Liver (tissue), 9 donors: Measurements from ENCODE around the gene LPXN. TPM values are rescaled to one million over a fixed set of nuclear protein-coding genes. Genes with fewer than 3 reads are reported as not detected.

Experiments used
- DNase-seq: peaks from one replicate; pipeline ENCODE4 v3.0.0-alpha.2; 2017; ENCODE audit warnings: low spot score
- H3K27ac ChIP-seq, 2 donors: one replicate each; pipeline ENCODE4 v1.7.0; 2013; ENCODE audit warnings: inconsistent platforms in 2 of 2, low read length in 2 of 2, control low read depth in 1 of 2, low read depth in 1 of 2, mild to moderate bottlenecking in 1 of 2
- H3K27me3 ChIP-seq, 4 donors: one replicate each; pipeline versions ENCODE4 v1.6.1 to v1.7.0; 2013; ENCODE audit warnings: low read length in 3 of 4, inconsistent platforms in 1 of 4, mild to moderate bottlenecking in 1 of 4, moderate library complexity in 1 of 4; ENCODE audit not compliant: control insufficient read depth in 4 of 4, insufficient read depth in 4 of 4
- H3K36me3 ChIP-seq, 4 donors: one replicate each; pipeline versions ENCODE4 v1.6.1 to v1.7.0; 2013; ENCODE audit warnings: low read length in 3 of 4, mild to moderate bottlenecking in 3 of 4, low read depth in 1 of 4, moderate library complexity in 1 of 4; ENCODE audit not compliant: control insufficient read depth in 4 of 4, insufficient read depth in 3 of 4
- H3K4me1 ChIP-seq, 4 donors: one replicate each; pipeline versions ENCODE4 v1.6.1 to v1.7.0; 2013; ENCODE audit warnings: low read length in 3 of 4, mild to moderate bottlenecking in 3 of 4, moderate library complexity in 1 of 4; ENCODE audit not compliant: control insufficient read depth in 4 of 4, insufficient read depth in 4 of 4
- H3K4me3 ChIP-seq, 3 donors: one replicate each; pipeline versions ENCODE4 v1.6.1 to v1.7.0; 2013; ENCODE audit warnings: low read length in 3 of 3, control low read depth in 1 of 3, low read depth in 1 of 3, mild to moderate bottlenecking in 1 of 3
- H3K9ac ChIP-seq, 2 donors: one replicate each; pipeline ENCODE4 v1.7.0; 2013; ENCODE audit warnings: low read length in 2 of 2, mild to moderate bottlenecking in 2 of 2, moderate library complexity in 2 of 2, control low read depth in 1 of 2, low read depth in 1 of 2
- H3K9me3 ChIP-seq, 4 donors: one replicate each; pipeline versions ENCODE4 v1.6.1 to v1.7.0; 2013; ENCODE audit warnings: low read length in 3 of 4; ENCODE audit not compliant: control insufficient read depth in 4 of 4
- ATF3 ChIP-seq: IDR thresholded peaks from 2 replicates; pipeline ENCODE4 v1.6.1; 2016; ENCODE audit warnings: antibody characterized with exemption
- CTCF ChIP-seq: fragments of 150-350 bp; IDR thresholded peaks from 2 replicates; pipeline ENCODE4 v1.5.1; 2017; ENCODE audit warnings: improper control_type of control experiment, low read depth, low read length; ENCODE audit not compliant: missing input control
- FOXA1 ChIP-seq: IDR thresholded peaks from 2 replicates; pipeline ENCODE4 v1.6.1; 2016; ENCODE audit warnings: antibody characterized with exemption
- FOXA2 ChIP-seq: IDR thresholded peaks from 2 replicates; pipeline ENCODE4 v1.6.1; 2016; ENCODE audit warnings: antibody characterized with exemption
- JUND ChIP-seq, 2 donors: IDR thresholded peaks; 2 replicates each; pipeline ENCODE4 v1.6.1; 2016; ENCODE audit warnings: antibody characterized with exemption in 2 of 2
- MAX ChIP-seq: IDR thresholded peaks from 2 replicates; pipeline ENCODE4 v1.6.1; 2016; ENCODE audit warnings: antibody characterized with exemption
- RAD21 ChIP-seq, 2 donors: IDR thresholded peaks; 2 replicates each; pipeline ENCODE4 v1.6.1; 2016; ENCODE audit warnings: antibody characterized with exemption in 2 of 2, mild to moderate bottlenecking in 2 of 2
- RXRA ChIP-seq, 2 donors: IDR thresholded peaks; 2 replicates each; pipeline ENCODE4 v1.6.1; 2017 to 2018; ENCODE audit warnings: antibody characterized with exemption in 2 of 2, mild to moderate bottlenecking in 1 of 2
- SP1 ChIP-seq: IDR thresholded peaks from 2 replicates; pipeline ENCODE4 v1.6.1; 2018; ENCODE audit warnings: antibody characterized with exemption, mild to moderate bottlenecking
- TAF1 ChIP-seq: conservative IDR thresholded peaks from 2 replicates; pipeline ENCODE4 v1.6.1; 2016; ENCODE audit warnings: antibody characterized with exemption, mild to moderate bottlenecking
- ZBTB33 ChIP-seq: IDR thresholded peaks from 2 replicates; pipeline ENCODE4 v1.6.1; 2016; ENCODE audit warnings: antibody characterized with exemption
- WGBS: extraction: QIAGEN DNeasy Blood & Tissue Kit; methylation state at CpG from one replicate; pipeline ENCODE4 v1.1.7; 2013; 5-methylcytosine and 5-hydroxymethylcytosine counted together
- polyA plus RNA-seq, 2 donors: library from polyadenylated mRNA; stranded (reverse) in 1 of 2; unstranded in 1 of 2; fragments of 200-250 nt in 1 of 2; fragments of >200 nt in 1 of 2; fragmentation: Nextera tagmentation in 1 of 2; extraction: Ambion mirVana in 1 of 2; gene quantifications; one replicate each; pipeline versions ENCODE4 v1.2.1 to v1.2.3, GENCODE V29; 2013 to 2015
- total RNA-seq, 2 donors: library from RNA; depleted of rRNA; stranded (reverse); fragments of >200 nt; gene quantifications; one replicate each; pipeline ENCODE4 v1.2.3, GENCODE V29; 2014
- donor health status: healthy.
- donor health status: healthy.
- donor health status: healthy.
- donor health status: healthy.
- donor health status: healthy.

LPXN gene
- total and polyA plus RNA-seq, 4 donors, result 3.7 to 6.2 (median 4.7) TPM

GRCh38 chr11:58577555-58578135 lies 2.0 kb upstream of the LPXN start:
- peak overlapping the region; percentile 95 to 99 for H3K9ac ChIP-seq
- TF ChIP-seq ATF3 (peak; percentile 30), RXRA (IDR thresholded peaks at IDR 0.05) (no peak), FOXA2 (no peak), SP1 (no peak), TAF1 (peak; percentile 87), JUND (IDR thresholded peaks at IDR 0.05) (peak in 1 of 2 donors; percentile 94)
- DNase-seq, result no peak
- H3K4me3 ChIP-seq, result peak overlapping the region; percentile 86 to 94 (median 87)
- under 1% methylated on average over 21 of the region's 21 CpGs for WGBS
- peak overlapping the region; percentile 97 to 99 for H3K27ac ChIP-seq
- no peaks in the 10 kb centered on the region for H3K9me3 ChIP-seq
- H3K4me1 ChIP-seq, result peaks cover 3 to 44% (median 37%) of the 10 kb centered on the region in 4 donors
- no peaks in the 10 kb centered on the region for H3K27me3 ChIP-seq
- no peaks in the 10 kb centered on the region for H3K36me3 ChIP-seq

GRCh38 chr11:58576887-58577471 lies 1.3 kb upstream of the LPXN start:
- H3K4me1 ChIP-seq, result peaks cover 3 to 44% (median 34%) of the 10 kb centered on the region in 4 donors
- 28% methylated on average over 4 of the region's 4 CpGs for WGBS

GRCh38 chr11:58574881-58575280 lies 775 bp downstream of the LPXN start:
- Histone ChIP-seq H3K27ac (peak overlapping the region; percentile 64 to 69), H3K9ac (peak overlapping the region; percentile 5 to 28), H3K9me3 (no peaks in the 10 kb centered on the region), H3K36me3 (peaks cover 0 to 1% (median 0%) of the 10 kb centered on the region in 4 donors), H3K4me1 (peaks cover 3 to 26% (median 19%) of the 10 kb centered on the region in 4 donors), H3K4me3 (no peak overlapping the region), H3K27me3 (no peaks in the 10 kb centered on the region)
- TF ChIP-seq TAF1, result no peak
- no peak for TF ChIP-seq MAX
- no peak for TF ChIP-seq FOXA2
- no peak for TF ChIP-seq ATF3
- no peak for TF ChIP-seq ZBTB33
- no peak for TF ChIP-seq FOXA1
- no peak for DNase-seq

More at GRCh38 chr11:58576887-58577471, 1.3 kb upstream of the LPXN start:
- no peaks in the 10 kb centered on the region for H3K36me3 ChIP-seq
- H3K9ac ChIP-seq, result peak overlapping the region; percentile 95 to 99
- no peaks in the 10 kb centered on the region for H3K9me3 ChIP-seq
- H3K27ac ChIP-seq, result peak overlapping the region; percentile 97 to 99
- no peaks in the 10 kb centered on the region for H3K27me3 ChIP-seq
- peak; percentile 72 to 77 for TF ChIP-seq RAD21 (IDR thresholded peaks at IDR 0.05)
- peak; percentile 40 for TF ChIP-seq CTCF
- no peak for TF ChIP-seq SP1
- H3K4me3 ChIP-seq, result peak overlapping the region; percentile 86 to 94 (median 87)
- DNase-seq, result no peak
